Measurements from ENCODE around the gene TTI1. TPM values are rescaled to one million over a fixed set of nuclear protein-coding genes. Genes with fewer than 3 reads are reported as not detected.

TTI1 gene
- polyA plus RNA-seq, 1 of the 3 experiments (the other 2 are of a cell fraction): 15.6 TPM

DNA sequence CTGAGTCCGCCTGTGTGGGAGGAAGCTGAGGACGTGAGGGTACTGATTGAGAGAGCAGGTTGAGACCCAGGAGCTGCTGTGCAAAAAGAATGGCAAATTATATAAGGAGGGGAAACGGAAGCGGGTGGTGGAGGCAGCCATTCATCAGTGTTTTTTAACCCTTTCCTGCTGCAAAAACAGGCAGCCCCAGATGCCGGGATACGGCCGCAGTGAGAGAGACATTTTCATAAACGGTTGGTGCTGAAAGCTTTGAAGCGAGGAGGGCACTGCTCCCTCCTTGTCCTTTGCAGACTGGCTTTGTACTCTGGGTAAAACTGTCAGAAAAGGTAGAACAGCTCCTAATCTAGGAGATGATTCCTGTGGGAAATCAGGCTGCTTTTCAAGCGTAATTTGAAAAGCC, 56.4 kb downstream of the TTI1 start:
- no peak overlapping the region for H3K4me3 ChIP-seq (ENCODE audit: low read depth in 2 of 2, low read length in 1 of 2)
- no peak overlapping the region for H3K9ac ChIP-seq
- H3K27me3 ChIP-seq (ENCODE audit: insufficient read depth): no peaks in the 10 kb centered on the region
- CTCF ChIA-PET: interaction anchor here (0.7 to 1.3 kb wide), 2 partner anchors 73 to 74 kb away, joined by 3 read pairs; partner anchors contain the start of gene VSTM2L
- no peaks in the 10 kb centered on the region for H3K9me3 ChIP-seq
- no peaks in the 10 kb centered on the region for H3F3A ChIP-seq (replicated peaks; ENCODE audit: insufficient read depth)
- no peaks in the 10 kb centered on the region for H3K4me1 ChIP-seq (ENCODE audit: control insufficient read depth in 1 of 2, insufficient read depth in 2 of 2, low read depth in 1 of 2, low read length in 1 of 2)
- no peak for TF ChIP-seq TAF1 (IDR thresholded peaks at IDR 0.05; ENCODE audit: borderline replicate concordance, low read depth, low read length)
- TF ChIP-seq FOXM1 (IDR thresholded peaks at IDR 0.05; ENCODE audit: low read depth): no peak
- TF ChIP-seq, protein P1, sequence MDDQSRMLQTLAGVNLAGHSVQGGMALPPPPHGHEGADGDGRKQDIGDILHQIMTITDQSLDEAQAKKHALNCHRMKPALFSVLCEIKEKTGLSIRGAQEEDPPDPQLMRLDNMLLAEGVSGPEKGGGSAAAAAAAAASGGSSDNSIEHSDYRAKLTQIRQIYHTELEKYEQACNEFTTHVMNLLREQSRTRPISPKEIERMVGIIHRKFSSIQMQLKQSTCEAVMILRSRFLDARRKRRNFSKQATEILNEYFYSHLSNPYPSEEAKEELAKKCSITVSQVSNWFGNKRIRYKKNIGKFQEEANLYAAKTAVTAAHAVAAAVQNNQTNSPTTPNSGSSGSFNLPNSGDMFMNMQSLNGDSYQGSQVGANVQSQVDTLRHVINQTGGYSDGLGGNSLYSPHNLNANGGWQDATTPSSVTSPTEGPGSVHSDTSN (IDR thresholded peaks at IDR 0.05): no peak
- no peak for TF ChIP-seq YY1 (IDR thresholded peaks at IDR 0.05; ENCODE audit: low read depth)
- no peak for TF ChIP-seq MEF2A (IDR thresholded peaks at IDR 0.05; ENCODE audit: borderline replicate concordance, low read depth)
- 93% methylated on average over 10 of the region's 10 CpGs for WGBS (ENCODE audit: low lambda C conversion rate)
- peaks cover 0 to 3% of the 10 kb centered on the region in 2 experiments for H3K36me3 ChIP-seq (replicated peaks in 1 of 2; ENCODE audit: control insufficient read depth in 1 of 2, insufficient read depth in 2 of 2, low read length in 1 of 2)
- H3K4me2 ChIP-seq: no peak overlapping the region
- POLR2A ChIA-PET: no interaction called here
- no peak for DNase-seq
- no peaks in the 10 kb centered on the region for H3K9me2 ChIP-seq
- H3K79me2 ChIP-seq (ENCODE audit: insufficient read depth): no peaks in the 10 kb centered on the region
- H4K20me1 ChIP-seq (ENCODE audit: insufficient read depth): 0 out of 2 replicates have a peak, but pooled peaks cover 3% of the 10 kb centered on the region
- H2AFZ ChIP-seq (ENCODE audit: low read depth): no peak overlapping the region
- no peak overlapping the region for H3K27ac ChIP-seq (ENCODE audit: low read depth in 2 of 2, low read length in 1 of 2)

DNA sequence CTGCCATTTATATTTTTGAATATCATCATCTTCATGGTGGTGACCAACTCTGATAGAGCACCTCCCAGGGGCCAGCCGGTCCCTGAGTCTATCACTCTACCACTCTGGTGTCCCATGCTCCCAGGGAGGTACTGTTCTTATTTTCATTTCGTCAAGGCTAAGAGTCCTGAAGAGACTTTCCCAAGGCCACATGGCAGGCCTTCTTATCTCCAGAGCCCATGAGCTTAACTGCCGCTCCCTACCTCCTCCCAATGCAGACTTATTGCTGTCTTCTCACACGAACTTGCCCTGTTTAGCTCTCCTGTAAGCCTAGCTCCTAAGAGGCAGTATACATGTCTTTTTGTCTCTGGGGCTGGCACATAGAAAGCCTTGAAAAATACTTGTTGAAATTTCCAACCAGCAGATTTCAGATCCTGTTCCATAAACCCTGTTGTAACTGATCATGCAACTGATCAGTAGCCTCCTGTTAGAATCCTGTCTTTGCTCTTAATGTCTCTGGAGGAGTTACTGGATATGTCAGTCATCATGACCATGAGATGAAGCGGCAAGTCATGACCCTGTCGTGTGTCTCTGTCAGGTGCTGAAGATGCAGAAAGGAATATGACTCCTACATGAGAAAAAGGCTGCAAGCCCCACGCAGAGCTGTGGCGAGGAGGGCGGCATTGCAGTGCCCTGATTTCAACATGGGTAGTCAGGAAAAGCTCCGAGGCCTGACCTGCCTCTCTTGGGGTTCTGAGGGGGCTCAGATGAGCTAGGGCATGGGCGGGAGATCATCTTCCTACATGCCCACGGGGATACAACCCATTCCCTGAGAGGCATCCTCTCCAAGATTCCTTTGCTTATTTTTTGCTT, 60.0 kb downstream of the TTI1 start:
- H3K36me3 ChIP-seq (replicated peaks in 1 of 2; ENCODE audit: control insufficient read depth in 1 of 2, insufficient read depth in 2 of 2, low read length in 1 of 2): no peaks in the 10 kb centered on the region
- no peak for DNase-seq
- H3K4me2 ChIP-seq: no peak overlapping the region
- no peaks in the 10 kb centered on the region for H3K27me3 ChIP-seq (ENCODE audit: insufficient read depth)
- ChIA-PET POLR2A (interaction anchor here (0.6 kb wide), 1 partner anchor 30 kb away, joined by 4 read pairs; no protein-coding TSS in a partner anchor), CTCF (interaction anchor here (1.2 kb wide), 1 partner anchor 71 kb away, joined by 3 read pairs; the partner anchor contains the start of gene VSTM2L)
- H3K27ac ChIP-seq (ENCODE audit: low read depth in 2 of 2, low read length in 1 of 2): no peak overlapping the region
- no peaks in the 10 kb centered on the region for H4K20me1 ChIP-seq (ENCODE audit: insufficient read depth)
- no peaks in the 10 kb centered on the region for H3K9me3 ChIP-seq
- TF ChIP-seq RFX5 (IDR thresholded peaks at IDR 0.05; ENCODE audit: low read length) (no peak), GABPA (IDR thresholded peaks at IDR 0.05; ENCODE audit: low read depth) (no peak), NFIC (IDR thresholded peaks at IDR 0.05; ENCODE audit: borderline replicate concordance) (no peak), POLR2AphosphoS5 (IDR thresholded peaks at IDR 0.05; ENCODE audit: low read depth, low read length) (no peak), MXI1 (IDR thresholded peaks at IDR 0.05; ENCODE audit: low read depth, low read length) (no peak), SIN3A (IDR thresholded peaks at IDR 0.05; ENCODE audit: borderline replicate concordance, low read depth, low read length) (no peak), FOSL2 (IDR thresholded peaks at IDR 0.05; ENCODE audit: borderline replicate concordance, low read depth) (no peak), RAD21 (IDR thresholded peaks at IDR 0.05; ENCODE audit: low read length) (no peak)
- TF ChIP-seq, protein P2, sequence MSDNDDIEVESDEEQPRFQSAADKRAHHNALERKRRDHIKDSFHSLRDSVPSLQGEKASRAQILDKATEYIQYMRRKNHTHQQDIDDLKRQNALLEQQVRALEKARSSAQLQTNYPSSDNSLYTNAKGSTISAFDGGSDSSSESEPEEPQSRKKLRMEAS (IDR thresholded peaks at IDR 0.05; ENCODE audit: low read depth): no peak
- TF ChIP-seq, protein P3, sequence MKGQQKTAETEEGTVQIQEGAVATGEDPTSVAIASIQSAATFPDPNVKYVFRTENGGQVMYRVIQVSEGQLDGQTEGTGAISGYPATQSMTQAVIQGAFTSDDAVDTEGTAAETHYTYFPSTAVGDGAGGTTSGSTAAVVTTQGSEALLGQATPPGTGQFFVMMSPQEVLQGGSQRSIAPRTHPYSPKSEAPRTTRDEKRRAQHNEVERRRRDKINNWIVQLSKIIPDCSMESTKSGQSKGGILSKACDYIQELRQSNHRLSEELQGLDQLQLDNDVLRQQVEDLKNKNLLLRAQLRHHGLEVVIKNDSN (IDR thresholded peaks at IDR 0.05; ENCODE audit: borderline replicate concordance, low read depth): no peak
- TF ChIP-seq, protein P4, sequence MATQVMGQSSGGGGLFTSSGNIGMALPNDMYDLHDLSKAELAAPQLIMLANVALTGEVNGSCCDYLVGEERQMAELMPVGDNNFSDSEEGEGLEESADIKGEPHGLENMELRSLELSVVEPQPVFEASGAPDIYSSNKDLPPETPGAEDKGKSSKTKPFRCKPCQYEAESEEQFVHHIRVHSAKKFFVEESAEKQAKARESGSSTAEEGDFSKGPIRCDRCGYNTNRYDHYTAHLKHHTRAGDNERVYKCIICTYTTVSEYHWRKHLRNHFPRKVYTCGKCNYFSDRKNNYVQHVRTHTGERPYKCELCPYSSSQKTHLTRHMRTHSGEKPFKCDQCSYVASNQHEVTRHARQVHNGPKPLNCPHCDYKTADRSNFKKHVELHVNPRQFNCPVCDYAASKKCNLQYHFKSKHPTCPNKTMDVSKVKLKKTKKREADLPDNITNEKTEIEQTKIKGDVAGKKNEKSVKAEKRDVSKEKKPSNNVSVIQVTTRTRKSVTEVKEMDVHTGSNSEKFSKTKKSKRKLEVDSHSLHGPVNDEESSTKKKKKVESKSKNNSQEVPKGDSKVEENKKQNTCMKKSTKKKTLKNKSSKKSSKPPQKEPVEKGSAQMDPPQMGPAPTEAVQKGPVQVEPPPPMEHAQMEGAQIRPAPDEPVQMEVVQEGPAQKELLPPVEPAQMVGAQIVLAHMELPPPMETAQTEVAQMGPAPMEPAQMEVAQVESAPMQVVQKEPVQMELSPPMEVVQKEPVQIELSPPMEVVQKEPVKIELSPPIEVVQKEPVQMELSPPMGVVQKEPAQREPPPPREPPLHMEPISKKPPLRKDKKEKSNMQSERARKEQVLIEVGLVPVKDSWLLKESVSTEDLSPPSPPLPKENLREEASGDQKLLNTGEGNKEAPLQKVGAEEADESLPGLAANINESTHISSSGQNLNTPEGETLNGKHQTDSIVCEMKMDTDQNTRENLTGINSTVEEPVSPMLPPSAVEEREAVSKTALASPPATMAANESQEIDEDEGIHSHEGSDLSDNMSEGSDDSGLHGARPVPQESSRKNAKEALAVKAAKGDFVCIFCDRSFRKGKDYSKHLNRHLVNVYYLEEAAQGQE (IDR thresholded peaks at IDR 0.05; ENCODE audit: low read depth, low read length): no peak
- no peak overlapping the region for H3K9ac ChIP-seq
- H2AFZ ChIP-seq (ENCODE audit: low read depth): no peak overlapping the region
- H3K4me3 ChIP-seq (ENCODE audit: low read depth in 2 of 2, low read length in 1 of 2): no peak overlapping the region
- no peaks in the 10 kb centered on the region for H3K79me2 ChIP-seq (ENCODE audit: insufficient read depth)
- H3F3A ChIP-seq (replicated peaks; ENCODE audit: insufficient read depth): no peaks in the 10 kb centered on the region
- no peaks in the 10 kb centered on the region for H3K4me1 ChIP-seq (ENCODE audit: control insufficient read depth in 1 of 2, insufficient read depth in 2 of 2, low read depth in 1 of 2, low read length in 1 of 2)
- H3K9me2 ChIP-seq: no peaks in the 10 kb centered on the region
- WGBS (ENCODE audit: low lambda C conversion rate): 80% methylated on average over 12 of the region's 12 CpGs
